Measurements from ENCODE around the gene PDSS2.

Gene PDSS2

DNA sequence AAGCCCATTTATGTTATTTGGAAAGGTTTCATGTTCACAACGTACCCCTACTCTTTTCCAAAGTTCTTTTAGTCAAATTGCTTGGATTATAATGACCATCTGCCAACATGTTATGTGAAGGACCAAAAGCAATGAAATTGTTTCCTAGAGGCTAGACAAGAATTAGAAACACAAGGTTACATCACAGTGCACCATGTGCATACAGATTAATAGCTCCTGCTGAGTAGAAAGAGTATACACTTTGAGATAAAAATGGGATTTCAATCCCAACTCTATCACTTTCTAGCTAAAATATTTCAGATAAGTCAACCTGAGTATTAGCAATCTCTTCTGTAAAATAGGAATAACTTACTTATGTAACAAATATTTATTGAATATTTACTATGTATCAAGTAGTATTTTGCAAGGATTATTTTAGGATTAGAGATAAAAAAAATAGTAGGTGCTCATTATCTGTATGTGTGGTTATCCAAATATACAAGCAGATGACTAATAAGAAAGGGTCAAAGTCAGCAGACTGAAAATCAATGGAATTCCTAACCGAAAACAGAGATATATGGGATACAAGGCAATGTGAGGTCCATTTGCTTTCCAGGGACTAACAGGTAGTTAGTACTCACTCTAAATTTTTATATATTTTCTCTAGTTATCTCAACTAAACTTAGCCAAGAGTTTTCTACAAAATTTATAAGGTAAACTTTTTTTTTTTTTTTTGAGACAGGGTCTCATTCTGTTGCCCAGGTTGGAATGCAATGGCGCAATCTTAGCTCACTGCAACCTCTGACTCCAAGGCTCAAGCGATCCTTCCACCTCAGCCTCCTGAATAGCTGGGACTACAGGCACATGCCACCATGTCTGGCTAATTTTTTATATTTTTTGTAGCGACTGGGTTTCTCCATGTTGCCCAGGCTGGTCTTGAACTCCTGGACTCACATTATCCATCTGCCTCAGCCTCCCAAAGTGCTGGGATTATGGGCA lies 127.7 kb downstream of the PDSS2 start:
- Histone ChIP-seq H3K27me3 (no peaks in the 10 kb centered on the region), H3K9me3 (no peaks in the 10 kb centered on the region)
- TF ChIP-seq, protein P1, sequence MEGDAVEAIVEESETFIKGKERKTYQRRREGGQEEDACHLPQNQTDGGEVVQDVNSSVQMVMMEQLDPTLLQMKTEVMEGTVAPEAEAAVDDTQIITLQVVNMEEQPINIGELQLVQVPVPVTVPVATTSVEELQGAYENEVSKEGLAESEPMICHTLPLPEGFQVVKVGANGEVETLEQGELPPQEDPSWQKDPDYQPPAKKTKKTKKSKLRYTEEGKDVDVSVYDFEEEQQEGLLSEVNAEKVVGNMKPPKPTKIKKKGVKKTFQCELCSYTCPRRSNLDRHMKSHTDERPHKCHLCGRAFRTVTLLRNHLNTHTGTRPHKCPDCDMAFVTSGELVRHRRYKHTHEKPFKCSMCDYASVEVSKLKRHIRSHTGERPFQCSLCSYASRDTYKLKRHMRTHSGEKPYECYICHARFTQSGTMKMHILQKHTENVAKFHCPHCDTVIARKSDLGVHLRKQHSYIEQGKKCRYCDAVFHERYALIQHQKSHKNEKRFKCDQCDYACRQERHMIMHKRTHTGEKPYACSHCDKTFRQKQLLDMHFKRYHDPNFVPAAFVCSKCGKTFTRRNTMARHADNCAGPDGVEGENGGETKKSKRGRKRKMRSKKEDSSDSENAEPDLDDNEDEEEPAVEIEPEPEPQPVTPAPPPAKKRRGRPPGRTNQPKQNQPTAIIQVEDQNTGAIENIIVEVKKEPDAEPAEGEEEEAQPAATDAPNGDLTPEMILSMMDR (IDR thresholded peaks at IDR 0.05), result no peak

GRCh38 chr6:107330168-107330567 lies 129.2 kb downstream of the PDSS2 start:
- Histone ChIP-seq H3K4me3 (ENCODE audit: low read depth in 1 of 2, low read length in 1 of 2) (no peak overlapping the region), H3K36me3 (no peaks in the 10 kb centered on the region), H3K27ac (no peak overlapping the region), H3K27me3 (no peaks in the 10 kb centered on the region), H3K9me3 (no peaks in the 10 kb centered on the region), H3K4me1 (ENCODE audit: control insufficient read depth in 1 of 2, insufficient read depth in 1 of 2, low read depth in 1 of 2, low read length in 1 of 2) (no peaks in the 10 kb centered on the region)
- TF ChIP-seq, protein P1 (IDR thresholded peaks at IDR 0.05), result no peak

More for the DNA sequence above, 127.7 kb downstream of the PDSS2 start:
- Histone ChIP-seq H3K27ac (no peak overlapping the region), H3K4me1 (ENCODE audit: control insufficient read depth in 1 of 2, insufficient read depth in 1 of 2, low read depth in 1 of 2, low read length in 1 of 2) (no peaks in the 10 kb centered on the region), H3K36me3 (no peaks in the 10 kb centered on the region), H3K4me3 (ENCODE audit: low read depth in 1 of 2, low read length in 1 of 2) (no peak overlapping the region)

- H3K4me3 ChIP-seq (ENCODE audit: low read depth in 1 of 2, low read length in 1 of 2), result no peak overlapping the region
- no peak overlapping the region for H3K27ac ChIP-seq
- H3K27me3 ChIP-seq, result no peaks in the 10 kb centered on the region
- no peaks in the 10 kb centered on the region for H3K36me3 ChIP-seq
- H3K4me1 ChIP-seq (ENCODE audit: control insufficient read depth in 1 of 2, insufficient read depth in 1 of 2, low read depth in 1 of 2, low read length in 1 of 2), result no peaks in the 10 kb centered on the region
- no peaks in the 10 kb centered on the region for H3K9me3 ChIP-seq
- TF ChIP-seq, protein P1 (IDR thresholded peaks at IDR 0.05), result no peak
These were observed 130.1 kb downstream of the PDSS2 start for GRCh38 chr6:107329063-107329860.

- Histone ChIP-seq H3K9me3 (no peaks in the 10 kb centered on the region), H3K27me3 (no peaks in the 10 kb centered on the region), H3K27ac (no peak overlapping the region), H3K4me1 (ENCODE audit: control insufficient read depth in 1 of 2, insufficient read depth in 1 of 2, low read depth in 1 of 2, low read length in 1 of 2) (peaks cover 0 to 10% of the 10 kb centered on the region in 2 experiments), H3K4me3 (ENCODE audit: low read depth in 1 of 2, low read length in 1 of 2) (no peak overlapping the region), H3K36me3 (no peaks in the 10 kb centered on the region)
- TF ChIP-seq, protein P1 (IDR thresholded peaks at IDR 0.05), result no peak
These were observed 131.3 kb downstream of the PDSS2 start for GRCh38 chr6:107328081-107328480.

DNA sequence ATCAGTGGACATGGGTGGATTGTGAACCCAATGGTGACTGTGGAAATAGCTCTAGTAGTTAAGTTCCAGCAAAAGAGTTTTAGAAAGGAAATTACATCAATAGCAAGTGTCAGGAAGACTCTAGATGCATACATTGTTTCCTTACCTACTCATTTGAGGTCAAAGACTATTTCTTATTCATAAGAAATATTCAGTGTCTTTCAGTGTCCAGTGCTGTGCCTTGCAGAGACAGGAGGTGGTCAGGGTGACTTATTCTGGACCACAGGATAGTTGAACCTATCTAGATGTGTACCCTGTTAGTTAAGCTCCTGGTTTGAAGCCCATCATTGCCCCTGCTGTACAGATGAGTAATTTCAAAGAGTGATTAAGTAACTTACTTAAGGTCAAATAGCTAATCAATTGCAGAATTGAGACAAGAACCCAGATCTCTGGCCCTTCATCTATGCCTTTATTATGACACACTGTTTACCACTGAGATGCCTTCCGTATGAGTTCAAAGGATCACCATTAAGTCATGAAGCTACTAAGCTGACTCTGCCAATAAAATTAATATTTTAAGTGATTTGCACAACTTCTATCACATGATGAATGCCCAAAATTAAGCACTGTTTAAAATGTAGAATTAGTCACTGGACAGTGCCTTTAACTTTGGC lies 136.1 kb downstream of the PDSS2 start:
- Histone ChIP-seq H3K4me3 (ENCODE audit: low read depth in 1 of 2, low read length in 1 of 2) (no peak overlapping the region), H3K4me1 (ENCODE audit: control insufficient read depth in 1 of 2, insufficient read depth in 1 of 2, low read depth in 1 of 2, low read length in 1 of 2) (peaks cover 0 to 12% of the 10 kb centered on the region in 2 experiments), H3K36me3 (no peaks in the 10 kb centered on the region), H3K27ac (no peak overlapping the region), H3K27me3 (no peaks in the 10 kb centered on the region), H3K9me3 (no peaks in the 10 kb centered on the region)
- TF ChIP-seq, protein P1 (IDR thresholded peaks at IDR 0.05), result no peak

Measured in neutrophil (primary cell).